ENCODE data around the gene NR3C2. TPM values are rescaled to one million over a fixed set of nuclear protein-coding genes. Genes with fewer than 3 reads are reported as not detected.
A peak's percentile ranks its signal among the peaks of the same experiment; 100 is the strongest.

The NR3C2 gene
- total and polyA plus RNA-seq, 2 donors = 0.52 to 1.8 TPM

GRCh38 chr4:148120216-148120615, 322.0 kb downstream of the NR3C2 start:
- DNase-seq (ENCODE audit: low read depth in 6 of 9, low spot score in 9 of 9) = no peak
- Histone ChIP-seq H3K4me3 (ENCODE audit: low read length in 2 of 2) (no peak overlapping the region), H3K27ac (ENCODE audit: low read depth in 1 of 2, low read length in 1 of 2) (no peak overlapping the region), H3K27me3 (ENCODE audit: control insufficient read depth in 2 of 2, insufficient read depth in 1 of 2, low read length in 1 of 2) (no peaks in the 10 kb centered on the region), H3K4me1 (ENCODE audit: control insufficient read depth in 2 of 2, insufficient read depth in 2 of 2, low read length in 2 of 2) (no peaks in the 10 kb centered on the region), H3K36me3 (ENCODE audit: control insufficient read depth in 2 of 2, insufficient read depth in 2 of 2, low read length in 1 of 2) (no peaks in the 10 kb centered on the region), H3K9me3 (ENCODE audit: control insufficient read depth in 2 of 2, insufficient read depth in 1 of 2, low read length in 1 of 2) (no peaks in the 10 kb centered on the region)
- 98% methylated on average over 3 of the region's 3 CpGs for WGBS

DNA sequence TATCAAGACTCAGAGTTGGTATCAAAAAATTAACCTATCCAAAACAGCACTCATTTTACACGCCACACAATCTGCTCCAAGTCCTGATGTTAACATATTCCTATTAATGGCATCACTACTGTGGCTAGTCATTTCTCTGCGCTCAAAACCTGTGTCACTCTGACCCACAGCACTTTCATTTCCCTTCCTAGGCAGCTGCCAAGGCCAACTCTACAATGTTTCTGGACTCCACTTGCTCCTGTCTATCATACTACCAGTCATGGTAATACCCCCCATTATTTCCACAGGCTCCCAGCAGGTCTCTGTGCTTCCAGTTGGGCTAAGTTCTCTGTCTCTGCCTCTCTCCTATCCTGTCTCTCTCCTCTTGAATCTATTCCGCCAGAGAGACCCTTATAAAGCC, 323.6 kb downstream of the NR3C2 start:
- WGBS = 82% methylated on average over 3 of the region's 3 CpGs
- no peaks in the 10 kb centered on the region for H3K4me1 ChIP-seq (ENCODE audit: control insufficient read depth in 2 of 2, insufficient read depth in 2 of 2, low read length in 2 of 2)
- H3K27me3 ChIP-seq (ENCODE audit: control insufficient read depth in 2 of 2, insufficient read depth in 1 of 2, low read length in 1 of 2) = no peaks in the 10 kb centered on the region
- no peak for DNase-seq (ENCODE audit: low read depth in 6 of 9, low spot score in 9 of 9)
- H3K9me3 ChIP-seq (ENCODE audit: control insufficient read depth in 2 of 2, insufficient read depth in 1 of 2, low read length in 1 of 2) = no peaks in the 10 kb centered on the region
- no peak overlapping the region for H3K27ac ChIP-seq (ENCODE audit: low read depth in 1 of 2, low read length in 1 of 2)
- no peaks in the 10 kb centered on the region for H3K36me3 ChIP-seq (ENCODE audit: control insufficient read depth in 2 of 2, insufficient read depth in 2 of 2, low read length in 1 of 2)
- no peak overlapping the region for H3K4me3 ChIP-seq (ENCODE audit: low read length in 2 of 2)

DNA sequence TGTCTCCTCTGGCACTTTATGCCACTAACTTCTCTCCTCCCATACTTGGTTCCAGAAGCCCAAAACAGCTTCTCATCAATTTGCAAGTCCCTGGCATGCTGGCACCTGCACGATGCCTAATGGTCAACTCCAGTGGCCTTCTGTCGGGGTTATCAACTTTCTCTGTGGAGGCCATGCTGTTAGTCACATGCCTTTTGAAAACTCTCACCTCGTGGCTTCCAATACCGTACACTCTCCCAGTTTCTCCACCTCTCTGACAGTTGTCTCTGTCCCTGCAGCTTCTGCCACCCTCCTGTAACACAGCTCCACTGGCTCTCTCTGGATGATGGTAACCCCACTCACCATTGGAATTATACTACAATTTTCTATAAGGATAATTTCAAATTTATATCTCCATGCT, 324.0 kb downstream of the NR3C2 start:
- DNase-seq (ENCODE audit: low read depth in 6 of 9, low spot score in 9 of 9) = no peak
- no peak overlapping the region for H3K27ac ChIP-seq (ENCODE audit: low read depth in 1 of 2, low read length in 1 of 2)
- no peaks in the 10 kb centered on the region for H3K4me1 ChIP-seq (ENCODE audit: control insufficient read depth in 2 of 2, insufficient read depth in 2 of 2, low read length in 2 of 2)
- H3K27me3 ChIP-seq (ENCODE audit: control insufficient read depth in 2 of 2, insufficient read depth in 1 of 2, low read length in 1 of 2) = no peaks in the 10 kb centered on the region
- no peaks in the 10 kb centered on the region for H3K9me3 ChIP-seq (ENCODE audit: control insufficient read depth in 2 of 2, insufficient read depth in 1 of 2, low read length in 1 of 2)
- no peak overlapping the region for H3K4me3 ChIP-seq (ENCODE audit: low read length in 2 of 2)
- 97% methylated on average over 4 of the region's 4 CpGs for WGBS
- H3K36me3 ChIP-seq (ENCODE audit: control insufficient read depth in 2 of 2, insufficient read depth in 2 of 2, low read length in 1 of 2) = no peaks in the 10 kb centered on the region

- Histone ChIP-seq H3K9me3 (ENCODE audit: control insufficient read depth in 2 of 2, insufficient read depth in 1 of 2, low read length in 1 of 2) (no peaks in the 10 kb centered on the region), H3K27me3 (ENCODE audit: control insufficient read depth in 2 of 2, insufficient read depth in 1 of 2, low read length in 1 of 2) (no peaks in the 10 kb centered on the region), H3K36me3 (ENCODE audit: control insufficient read depth in 2 of 2, insufficient read depth in 2 of 2, low read length in 1 of 2) (no peaks in the 10 kb centered on the region), H3K27ac (ENCODE audit: low read depth in 1 of 2, low read length in 1 of 2) (no peak overlapping the region), H3K4me1 (ENCODE audit: control insufficient read depth in 2 of 2, insufficient read depth in 2 of 2, low read length in 2 of 2) (no peaks in the 10 kb centered on the region), H3K4me3 (ENCODE audit: low read length in 2 of 2) (no peak overlapping the region)
- 95% methylated on average over 4 of the region's 4 CpGs for WGBS
- DNase-seq (ENCODE audit: low read depth in 6 of 9, low spot score in 9 of 9) = no peak
Observed at GRCh38 chr4:148116969-148117368, 325.2 kb downstream of the NR3C2 start.

DNA sequence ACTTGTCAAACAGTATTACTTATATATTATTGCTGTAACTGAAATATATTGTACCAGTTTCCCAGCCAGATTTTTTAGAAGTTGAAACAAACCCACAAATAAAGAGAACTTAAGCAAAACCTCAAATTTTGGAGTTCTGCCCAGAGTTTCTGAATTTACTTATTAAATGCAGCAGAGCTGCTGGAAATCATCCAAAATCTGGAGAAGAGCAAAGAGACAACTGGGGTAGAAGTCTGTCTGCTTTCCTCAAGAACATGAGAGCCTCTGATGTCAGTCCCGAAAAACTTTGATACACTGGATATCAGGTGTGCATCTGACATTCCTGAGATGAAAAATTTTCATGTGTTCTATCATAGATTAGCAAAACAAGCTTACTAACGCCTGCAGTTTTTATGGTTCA, 325.9 kb downstream of the NR3C2 start:
- Histone ChIP-seq H3K27ac (ENCODE audit: low read depth in 1 of 2, low read length in 1 of 2) (no peak overlapping the region), H3K27me3 (ENCODE audit: control insufficient read depth in 2 of 2, insufficient read depth in 1 of 2, low read length in 1 of 2) (no peaks in the 10 kb centered on the region), H3K36me3 (ENCODE audit: control insufficient read depth in 2 of 2, insufficient read depth in 2 of 2, low read length in 1 of 2) (no peaks in the 10 kb centered on the region), H3K9me3 (ENCODE audit: control insufficient read depth in 2 of 2, insufficient read depth in 1 of 2, low read length in 1 of 2) (no peaks in the 10 kb centered on the region), H3K4me3 (ENCODE audit: low read length in 2 of 2) (no peak overlapping the region), H3K4me1 (ENCODE audit: control insufficient read depth in 2 of 2, insufficient read depth in 2 of 2, low read length in 2 of 2) (no peaks in the 10 kb centered on the region)
- 70% methylated on average over 2 of the region's 2 CpGs for WGBS
- peak in 2 of 9 donors; percentile 4 to 34 for DNase-seq (ENCODE audit: low read depth in 6 of 9, low spot score in 9 of 9)

DNA sequence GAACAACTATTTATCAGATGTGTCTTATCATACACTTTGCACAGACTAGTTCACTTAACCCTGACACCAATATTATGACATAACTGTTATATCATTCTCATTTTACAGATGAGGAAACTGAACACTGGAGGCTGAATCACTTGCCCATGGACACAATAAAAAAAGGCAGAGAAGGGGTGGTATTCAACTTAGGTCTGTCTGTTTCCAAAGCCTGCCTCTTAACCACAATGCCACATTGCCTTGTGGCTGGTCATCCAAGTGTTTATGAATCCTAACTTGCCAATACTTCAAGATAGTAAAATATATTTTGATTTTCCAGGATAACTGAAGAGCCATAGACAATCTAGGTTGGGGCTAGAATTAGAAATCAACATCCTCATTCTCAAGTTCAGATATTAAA, 327.8 kb downstream of the NR3C2 start:
- no peaks in the 10 kb centered on the region for H3K4me1 ChIP-seq (ENCODE audit: control insufficient read depth in 2 of 2, insufficient read depth in 2 of 2, low read length in 2 of 2)
- no peak for DNase-seq (ENCODE audit: low read depth in 6 of 9, low spot score in 9 of 9)
- no peak overlapping the region for H3K4me3 ChIP-seq (ENCODE audit: low read length in 2 of 2)
- no peaks in the 10 kb centered on the region for H3K27me3 ChIP-seq (ENCODE audit: control insufficient read depth in 2 of 2, insufficient read depth in 1 of 2, low read length in 1 of 2)
- no peaks in the 10 kb centered on the region for H3K9me3 ChIP-seq (ENCODE audit: control insufficient read depth in 2 of 2, insufficient read depth in 1 of 2, low read length in 1 of 2)
- no peaks in the 10 kb centered on the region for H3K36me3 ChIP-seq (ENCODE audit: control insufficient read depth in 2 of 2, insufficient read depth in 2 of 2, low read length in 1 of 2)
- no peak overlapping the region for H3K27ac ChIP-seq (ENCODE audit: low read depth in 1 of 2, low read length in 1 of 2)

DNA sequence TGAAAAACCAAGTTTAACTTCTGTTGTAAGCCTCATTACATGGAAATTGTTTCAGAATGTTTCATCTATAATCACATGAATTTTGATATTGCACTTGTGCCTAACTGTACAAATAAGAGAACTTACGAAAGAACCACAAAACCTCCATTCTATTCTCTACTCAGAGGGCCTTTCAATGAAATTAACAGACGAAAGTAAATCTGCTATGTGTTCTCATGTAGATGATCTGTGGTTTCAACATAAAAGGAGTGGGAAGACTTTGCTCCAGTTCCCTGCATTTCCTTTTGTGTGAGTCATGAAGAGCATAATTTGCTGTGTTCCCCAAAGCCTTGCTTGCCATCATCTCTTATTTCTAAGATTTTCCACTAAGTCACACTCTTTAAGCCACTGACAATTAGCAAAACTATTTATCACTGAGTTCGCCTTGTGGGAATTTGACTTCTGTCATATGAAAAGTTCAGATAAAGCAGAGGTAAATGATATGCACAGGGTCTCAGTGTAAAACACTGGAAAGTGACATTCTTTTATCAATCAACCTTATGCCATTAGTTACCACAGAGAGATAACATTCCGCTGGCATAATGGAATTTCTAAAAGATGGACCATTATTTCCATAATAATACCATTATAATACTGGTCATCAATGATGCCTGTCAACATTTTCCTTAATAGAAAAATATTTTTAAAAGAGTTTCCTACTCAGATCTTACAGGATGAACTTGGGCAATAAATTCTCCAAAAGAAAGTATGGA, 329.8 kb downstream of the NR3C2 start:
- H3K27ac ChIP-seq (ENCODE audit: low read depth in 1 of 2, low read length in 1 of 2) = no peak overlapping the region
- no peaks in the 10 kb centered on the region for H3K4me1 ChIP-seq (ENCODE audit: control insufficient read depth in 2 of 2, insufficient read depth in 2 of 2, low read length in 2 of 2)
- no peaks in the 10 kb centered on the region for H3K9me3 ChIP-seq (ENCODE audit: control insufficient read depth in 2 of 2, insufficient read depth in 1 of 2, low read length in 1 of 2)
- WGBS = 48% methylated on average over 4 of the region's 4 CpGs
- no peaks in the 10 kb centered on the region for H3K36me3 ChIP-seq (ENCODE audit: control insufficient read depth in 2 of 2, insufficient read depth in 2 of 2, low read length in 1 of 2)
- H3K27me3 ChIP-seq (ENCODE audit: control insufficient read depth in 2 of 2, insufficient read depth in 1 of 2, low read length in 1 of 2) = no peaks in the 10 kb centered on the region
- peak in 3 of 9 donors; percentile 6 to 21 (median 10) for DNase-seq (ENCODE audit: low read depth in 6 of 9, low spot score in 9 of 9)
- no peak overlapping the region for H3K4me3 ChIP-seq (ENCODE audit: low read length in 2 of 2)

- no peak for DNase-seq (ENCODE audit: low read depth in 6 of 9, low spot score in 9 of 9)
- no peak overlapping the region for H3K27ac ChIP-seq (ENCODE audit: low read depth in 1 of 2, low read length in 1 of 2)
- 98% methylated on average over 3 of the region's 3 CpGs for WGBS
- H3K4me1 ChIP-seq (ENCODE audit: control insufficient read depth in 2 of 2, insufficient read depth in 2 of 2, low read length in 2 of 2) = no peaks in the 10 kb centered on the region
- no peaks in the 10 kb centered on the region for H3K36me3 ChIP-seq (ENCODE audit: control insufficient read depth in 2 of 2, insufficient read depth in 2 of 2, low read length in 1 of 2)
- no peak overlapping the region for H3K4me3 ChIP-seq (ENCODE audit: low read length in 2 of 2)
- H3K9me3 ChIP-seq (ENCODE audit: control insufficient read depth in 2 of 2, insufficient read depth in 1 of 2, low read length in 1 of 2) = no peaks in the 10 kb centered on the region
- H3K27me3 ChIP-seq (ENCODE audit: control insufficient read depth in 2 of 2, insufficient read depth in 1 of 2, low read length in 1 of 2) = no peaks in the 10 kb centered on the region
Observed at GRCh38 chr4:148110169-148110568, 332.0 kb downstream of the NR3C2 start.

- no peaks in the 10 kb centered on the region for H3K9me3 ChIP-seq (ENCODE audit: control insufficient read depth in 2 of 2, insufficient read depth in 1 of 2, low read length in 1 of 2)
- no peaks in the 10 kb centered on the region for H3K36me3 ChIP-seq (ENCODE audit: control insufficient read depth in 2 of 2, insufficient read depth in 2 of 2, low read length in 1 of 2)
- H3K27ac ChIP-seq (ENCODE audit: low read depth in 1 of 2, low read length in 1 of 2) = no peak overlapping the region
- 96% methylated on average over 3 of the region's 3 CpGs for WGBS
- H3K4me1 ChIP-seq (ENCODE audit: control insufficient read depth in 2 of 2, insufficient read depth in 2 of 2, low read length in 2 of 2) = no peaks in the 10 kb centered on the region
- DNase-seq (ENCODE audit: low read depth in 6 of 9, low spot score in 9 of 9) = no peak
- H3K4me3 ChIP-seq (ENCODE audit: low read length in 2 of 2) = no peak overlapping the region
- no peaks in the 10 kb centered on the region for H3K27me3 ChIP-seq (ENCODE audit: control insufficient read depth in 2 of 2, insufficient read depth in 1 of 2, low read length in 1 of 2)
Observed at GRCh38 chr4:148109216-148109615, 333.0 kb downstream of the NR3C2 start.

Data from thymus (tissue), 11 donors.